Keratinocyte (primary cell): ENCODE measurements around the gene SDF2L1.
"Not testable (repeated sequence)": the region's sequence is repeated elsewhere in the genome, so short reads cannot be mapped to it uniquely, and the experiment has no call there.

Experiments used
- EZH2 ChIP-seq: IDR thresholded peaks from one replicate; pipeline ENCODE4 v1.6.1; 2012; ENCODE audit warnings: inconsistent platforms, mild to moderate bottlenecking, low read length, moderate library complexity
- TF ChIP-seq, protein P1 (sequence below), 3 experiments: IDR thresholded peaks in 1 of 3; conservative IDR thresholded peaks in 1 of 3; optimal IDR thresholded peaks in 1 of 3; 2 replicates in 2 of 3; 3 replicates in 1 of 3; pipeline versions ENCODE3 to v1.5.1; 2011; ENCODE audit warnings: low read length in 3 of 3, mild to moderate bottlenecking in 3 of 3, moderate library complexity in 2 of 3, control low read depth in 1 of 3, inconsistent platforms in 1 of 3; ENCODE audit not compliant: insufficient read depth in 2 of 3; ENCODE audit errors: extremely low read depth in 1 of 3

DNA sequence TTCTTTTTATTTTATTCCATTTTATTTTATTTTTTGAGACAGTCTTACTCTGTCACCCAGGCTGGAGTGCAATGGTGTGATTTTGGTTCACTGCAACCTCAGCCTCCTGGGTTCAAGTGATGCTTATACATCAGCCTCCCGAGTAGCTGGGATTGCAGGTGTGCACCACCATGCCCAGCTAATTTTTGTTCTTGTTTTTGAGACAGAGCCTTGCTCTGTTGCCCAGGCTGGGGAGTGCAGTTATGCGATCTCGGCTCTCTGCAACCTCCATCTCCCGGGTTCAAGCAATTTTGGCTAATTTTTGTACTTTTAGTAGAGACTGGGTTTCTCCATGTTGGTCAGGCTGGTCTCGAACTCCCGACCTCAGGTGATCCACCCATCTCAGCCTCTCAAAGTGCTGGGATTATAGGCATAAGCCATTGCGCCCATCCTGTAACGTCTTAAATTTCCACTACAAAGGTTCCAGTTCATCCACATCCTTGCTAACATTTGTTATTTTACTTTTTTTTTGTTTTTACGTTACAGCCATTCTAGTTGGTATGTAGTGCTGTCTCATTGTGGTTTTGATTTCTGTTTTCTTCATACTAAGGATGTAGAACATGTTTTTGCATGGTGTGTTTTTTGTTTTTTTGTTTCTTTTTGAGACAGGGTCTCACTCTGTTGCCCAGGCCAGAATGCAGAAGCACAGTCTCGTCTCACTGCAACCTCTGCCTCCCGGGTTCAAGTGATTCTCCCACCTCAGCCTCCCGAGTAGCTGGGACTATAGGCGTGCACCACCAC, 45.6 kb upstream of the SDF2L1 start:
- TF ChIP-seq, protein P1, sequence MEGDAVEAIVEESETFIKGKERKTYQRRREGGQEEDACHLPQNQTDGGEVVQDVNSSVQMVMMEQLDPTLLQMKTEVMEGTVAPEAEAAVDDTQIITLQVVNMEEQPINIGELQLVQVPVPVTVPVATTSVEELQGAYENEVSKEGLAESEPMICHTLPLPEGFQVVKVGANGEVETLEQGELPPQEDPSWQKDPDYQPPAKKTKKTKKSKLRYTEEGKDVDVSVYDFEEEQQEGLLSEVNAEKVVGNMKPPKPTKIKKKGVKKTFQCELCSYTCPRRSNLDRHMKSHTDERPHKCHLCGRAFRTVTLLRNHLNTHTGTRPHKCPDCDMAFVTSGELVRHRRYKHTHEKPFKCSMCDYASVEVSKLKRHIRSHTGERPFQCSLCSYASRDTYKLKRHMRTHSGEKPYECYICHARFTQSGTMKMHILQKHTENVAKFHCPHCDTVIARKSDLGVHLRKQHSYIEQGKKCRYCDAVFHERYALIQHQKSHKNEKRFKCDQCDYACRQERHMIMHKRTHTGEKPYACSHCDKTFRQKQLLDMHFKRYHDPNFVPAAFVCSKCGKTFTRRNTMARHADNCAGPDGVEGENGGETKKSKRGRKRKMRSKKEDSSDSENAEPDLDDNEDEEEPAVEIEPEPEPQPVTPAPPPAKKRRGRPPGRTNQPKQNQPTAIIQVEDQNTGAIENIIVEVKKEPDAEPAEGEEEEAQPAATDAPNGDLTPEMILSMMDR (optimal IDR thresholded peaks at IDR 0.05 in 1 of 3, IDR thresholded peaks at IDR 0.05 in 1 of 3, conservative IDR thresholded peaks at IDR 0.05 in 1 of 3; ENCODE audit: extremely low read depth in 1 of 3, insufficient read depth in 2 of 3, low read length in 3 of 3) = not testable (repeated sequence)
- not testable (repeated sequence) for TF ChIP-seq EZH2
